OCI-LY3 (cell line): ENCODE results near the gene CCDC102B.

Source experiments
- EZH2phosphoT487 ChIP-seq: fragments of 200-600 bp; shearing (Covaris generic); IDR thresholded peaks from 2 replicates; pipeline ENCODE4 v1.6.1; 2018; ENCODE audit warnings: antibody characterized with exemption, mixed run types, low read depth
- TF ChIP-seq, protein P1 (sequence below): fragments of 200-600, 300-600 bp; sonication (generic); IDR thresholded peaks from 2 replicates; pipeline ENCODE4 v1.5.1; 2014; ENCODE audit warnings: antibody characterized with exemption, low read length, low read depth

DNA sequence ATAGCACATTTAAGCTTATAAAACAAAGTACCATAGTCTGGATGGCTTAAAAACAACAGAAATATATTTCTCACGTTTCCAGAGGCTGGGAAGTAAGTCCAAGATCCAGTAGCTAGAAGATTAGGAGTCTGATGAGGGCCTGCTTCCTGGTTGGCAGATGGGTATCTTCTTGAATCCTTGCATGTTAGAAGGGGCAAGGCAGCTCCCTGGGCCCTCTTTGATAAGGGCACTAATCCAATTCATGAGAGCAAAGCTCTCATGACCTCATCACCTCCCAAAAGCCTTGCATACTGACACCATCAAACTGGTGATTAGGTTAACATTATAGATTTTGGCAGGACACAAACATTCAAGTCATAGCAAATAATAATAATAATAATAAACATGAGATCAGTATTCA lies 146.4 kb downstream of the CCDC102B start:
- TF ChIP-seq, protein P1, sequence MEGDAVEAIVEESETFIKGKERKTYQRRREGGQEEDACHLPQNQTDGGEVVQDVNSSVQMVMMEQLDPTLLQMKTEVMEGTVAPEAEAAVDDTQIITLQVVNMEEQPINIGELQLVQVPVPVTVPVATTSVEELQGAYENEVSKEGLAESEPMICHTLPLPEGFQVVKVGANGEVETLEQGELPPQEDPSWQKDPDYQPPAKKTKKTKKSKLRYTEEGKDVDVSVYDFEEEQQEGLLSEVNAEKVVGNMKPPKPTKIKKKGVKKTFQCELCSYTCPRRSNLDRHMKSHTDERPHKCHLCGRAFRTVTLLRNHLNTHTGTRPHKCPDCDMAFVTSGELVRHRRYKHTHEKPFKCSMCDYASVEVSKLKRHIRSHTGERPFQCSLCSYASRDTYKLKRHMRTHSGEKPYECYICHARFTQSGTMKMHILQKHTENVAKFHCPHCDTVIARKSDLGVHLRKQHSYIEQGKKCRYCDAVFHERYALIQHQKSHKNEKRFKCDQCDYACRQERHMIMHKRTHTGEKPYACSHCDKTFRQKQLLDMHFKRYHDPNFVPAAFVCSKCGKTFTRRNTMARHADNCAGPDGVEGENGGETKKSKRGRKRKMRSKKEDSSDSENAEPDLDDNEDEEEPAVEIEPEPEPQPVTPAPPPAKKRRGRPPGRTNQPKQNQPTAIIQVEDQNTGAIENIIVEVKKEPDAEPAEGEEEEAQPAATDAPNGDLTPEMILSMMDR: no peak
- TF ChIP-seq EZH2phosphoT487: no peak
